Adipose tissue (tissue), 3 donors: ENCODE data around the gene TRIM75. TPM values are rescaled to one million over a fixed set of nuclear protein-coding genes. Genes with fewer than 3 reads are reported as not detected.
"Not testable (repeated sequence)": the region's sequence is repeated elsewhere in the genome, so short reads cannot be mapped to it uniquely, and the experiment has no call there.

Source experiments
- H3K27ac ChIP-seq: one replicate; pipeline ENCODE4 v1.5.1; 2013; ENCODE audit warnings: low read depth, low read length
- WGBS, 3 donors: extraction: QIAGEN DNeasy Blood & Tissue Kit; methylation state at CpG; one replicate each; pipeline ENCODE4 v1.1.7; 2013; 5-methylcytosine and 5-hydroxymethylcytosine counted together
- polyA plus RNA-seq, 3 donors: library from polyadenylated mRNA; stranded (reverse); fragments of 200-250 nt; gene quantifications; one replicate each; pipeline ENCODE4 v1.2.3, GENCODE V29; 2013
- donor health status: healthy with polysubstance abuse.
- donor health status: Bipolar disorder and iron deficiency.
- donor health status: healthy.

The TRIM75 gene
- polyA plus RNA-seq, result not detected

DNA sequence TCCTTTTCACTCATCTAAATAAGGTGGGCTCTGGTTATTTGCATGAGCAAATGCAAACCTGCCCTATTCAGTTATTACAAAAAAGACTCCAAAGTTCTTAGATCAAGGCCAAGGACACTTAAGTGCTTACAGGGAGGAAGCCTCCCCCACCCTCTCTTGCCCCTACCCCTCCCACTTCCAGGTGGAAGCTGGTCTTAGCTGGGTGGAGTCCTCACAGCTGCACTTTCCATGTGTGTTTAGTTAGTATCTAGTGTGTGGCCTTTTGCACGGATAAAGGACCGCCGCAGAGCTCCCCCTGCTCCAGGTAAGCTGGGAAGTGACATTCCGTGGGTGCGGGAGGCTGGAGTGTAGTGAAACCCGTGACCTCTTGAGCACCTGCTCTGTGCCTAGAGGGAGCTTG is at the start of gene TRIM75:
TRIM75 (plus strand) TSS at position 222 of the 400 bp plus-strand sequence. CDS start 5,282 bp downstream, outside the sequence.
- 59 to 86% (median 80%) methylated on average over 6 of the region's 6 CpGs for WGBS, 3 donors
- no peak within 1 kb of the TSS for H3K27ac ChIP-seq

DNA sequence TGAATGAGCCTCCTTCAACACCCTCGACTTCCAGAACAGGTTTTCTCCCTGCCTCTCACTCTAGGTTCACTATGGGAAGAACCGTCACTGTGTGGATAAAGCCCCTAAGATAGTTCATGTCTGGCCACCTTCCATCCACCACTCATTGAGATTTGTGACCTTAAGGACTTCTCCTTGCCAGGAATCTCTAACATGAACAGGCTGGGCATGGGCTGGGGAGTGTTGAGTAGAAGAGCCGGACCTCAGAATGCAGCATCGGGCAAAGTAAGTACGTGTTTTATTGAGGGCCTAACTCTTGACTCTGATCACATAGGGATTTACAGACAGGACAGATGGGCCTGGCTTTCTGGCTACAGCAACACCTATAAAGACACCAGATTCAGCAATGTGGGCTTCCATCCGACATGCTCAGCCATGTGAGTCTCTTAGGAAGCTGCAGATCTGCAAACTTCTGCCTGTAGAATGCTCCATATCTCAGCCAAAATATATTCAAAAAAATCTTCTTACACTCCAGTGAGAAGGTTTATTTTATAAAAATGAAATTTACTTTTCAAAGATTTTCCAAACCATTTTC is 48.2 kb upstream of the TRIM75 start:
- H3K27ac ChIP-seq, result no peak overlapping the region
- 70 to 87% (median 73%) methylated on average over 6 of the region's 6 CpGs for WGBS, 3 donors

DNA sequence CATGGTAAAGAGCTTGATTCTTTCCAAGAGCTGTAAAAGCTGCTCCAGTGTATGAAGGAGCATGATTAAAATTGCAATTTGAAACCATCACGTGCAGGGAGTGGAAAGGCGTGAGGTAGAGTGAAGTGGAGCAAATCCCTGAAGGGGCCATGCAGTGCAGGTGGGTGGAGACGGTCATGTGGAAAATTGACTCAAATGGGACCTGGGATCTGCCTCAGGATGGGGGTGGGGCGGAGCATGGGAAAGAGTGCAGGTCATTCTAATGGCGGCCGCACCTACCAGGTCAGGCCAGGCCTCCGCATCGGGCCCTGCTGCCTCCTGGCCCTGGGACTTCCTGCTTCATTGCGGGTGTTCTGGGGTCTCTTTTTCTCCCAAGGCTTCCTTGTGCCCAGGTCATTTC is 47.2 kb upstream of the TRIM75 start:
- 77 to 86% (median 86%) methylated on average over 9 of the region's 9 CpGs for WGBS, 3 donors
- no peak overlapping the region for H3K27ac ChIP-seq

DNA sequence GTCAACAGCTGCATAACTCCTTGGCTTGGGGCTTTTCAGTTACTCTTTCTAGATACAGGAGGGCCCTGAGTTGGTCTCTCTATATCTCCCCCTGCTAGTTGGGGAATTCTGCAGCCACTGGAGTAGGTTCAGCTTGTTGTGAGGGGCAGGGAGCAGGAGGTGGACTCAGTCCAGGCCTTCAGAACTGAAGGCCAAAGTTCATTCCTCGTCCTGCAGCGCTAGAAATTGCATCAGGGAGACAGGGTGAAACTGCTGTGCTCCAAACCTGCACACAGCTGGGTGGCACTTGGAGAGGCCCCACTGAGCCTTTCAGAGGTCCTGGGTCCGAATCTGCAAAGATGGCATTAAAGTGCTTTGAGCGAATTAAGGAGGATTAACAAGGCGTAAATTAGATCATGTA is 46.8 kb upstream of the TRIM75 start:
- 59 to 78% (median 69%) methylated on average over 5 of the region's 5 CpGs for WGBS, 3 donors
- no peak overlapping the region for H3K27ac ChIP-seq

DNA sequence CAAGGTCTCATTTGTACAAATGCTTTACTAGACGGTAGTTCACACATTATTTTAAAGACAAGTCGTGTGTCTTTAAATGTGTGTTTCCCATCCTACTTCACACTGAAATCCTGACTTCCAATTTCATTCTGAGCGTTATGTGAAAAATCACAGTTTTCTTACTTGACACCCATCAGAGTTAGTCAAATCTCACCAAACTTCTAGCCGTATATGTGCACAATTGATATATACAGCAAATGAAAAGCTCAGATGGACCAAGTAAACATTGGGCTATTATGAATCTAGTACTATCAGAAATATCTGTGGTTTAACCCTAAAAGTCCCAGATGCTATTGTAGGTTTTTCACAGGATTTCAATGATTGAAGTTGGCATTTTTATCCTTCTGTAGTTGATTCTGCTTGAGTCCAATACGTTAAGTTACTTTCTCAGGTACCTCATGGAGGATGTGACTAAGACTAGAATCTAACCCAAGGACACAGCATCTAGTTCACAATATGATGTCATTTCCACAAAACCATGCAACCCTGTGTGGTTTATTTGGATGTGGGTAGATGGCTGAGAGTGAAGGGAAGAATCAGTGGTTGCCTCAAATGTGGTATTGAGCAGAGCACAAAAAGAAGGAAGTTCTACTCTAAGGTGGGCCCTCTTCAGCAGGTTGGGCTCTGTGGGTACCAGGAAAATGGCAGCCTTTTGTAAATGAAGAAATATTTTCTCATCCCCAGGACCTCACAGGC is 44.0 kb upstream of the TRIM75 start:
- no peak overlapping the region for H3K27ac ChIP-seq
- WGBS, 3 donors, result 64 to 84% (median 84%) methylated on average over 5 of the region's 5 CpGs

DNA sequence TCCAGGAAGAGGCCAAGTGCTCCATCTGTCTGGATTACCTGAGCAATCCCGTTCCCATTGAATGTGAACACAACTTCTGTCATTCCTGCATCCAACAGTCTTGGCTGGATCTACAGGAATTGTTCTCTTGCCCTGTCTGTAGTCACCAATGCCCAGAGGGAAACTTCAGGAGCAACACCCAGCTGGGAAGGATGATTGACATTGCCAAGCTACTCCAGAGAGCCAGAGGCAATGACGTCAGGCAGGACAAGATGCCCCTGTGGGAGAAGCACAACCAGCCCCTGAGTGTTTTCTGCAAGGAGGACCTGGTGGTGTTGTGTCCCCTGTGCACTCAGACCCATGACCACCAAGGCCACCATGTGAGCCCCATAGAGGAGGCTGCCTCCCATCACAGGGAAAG is 43.2 kb upstream of the TRIM75 start:
- no peak overlapping the region for H3K27ac ChIP-seq
- 72 to 80% (median 73%) methylated on average over 2 of the region's 2 CpGs for WGBS, 3 donors

DNA sequence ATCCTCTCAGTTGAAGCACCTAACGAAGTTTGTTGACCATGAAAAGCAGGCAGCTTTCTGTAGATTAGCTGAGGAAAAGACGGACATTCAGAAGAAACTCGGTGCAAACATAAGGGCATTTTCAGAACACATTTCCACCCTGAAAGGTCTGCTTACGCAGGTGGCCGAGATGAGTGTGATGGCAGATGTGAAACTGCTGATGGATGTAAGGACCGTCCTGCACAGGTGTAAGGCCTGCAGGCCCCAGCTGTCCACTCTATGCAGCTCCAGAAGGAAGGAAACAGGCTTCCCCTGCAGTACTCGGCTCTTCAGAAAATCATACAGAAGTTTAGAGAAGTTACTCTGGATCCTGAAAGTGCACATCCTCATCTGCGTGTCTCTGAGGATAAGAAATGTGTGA is 42.7 kb upstream of the TRIM75 start:
- H3K27ac ChIP-seq, result no peak overlapping the region
- WGBS, 3 donors, result 79 to 85% (median 79%) methylated on average over 8 of the region's 8 CpGs

DNA sequence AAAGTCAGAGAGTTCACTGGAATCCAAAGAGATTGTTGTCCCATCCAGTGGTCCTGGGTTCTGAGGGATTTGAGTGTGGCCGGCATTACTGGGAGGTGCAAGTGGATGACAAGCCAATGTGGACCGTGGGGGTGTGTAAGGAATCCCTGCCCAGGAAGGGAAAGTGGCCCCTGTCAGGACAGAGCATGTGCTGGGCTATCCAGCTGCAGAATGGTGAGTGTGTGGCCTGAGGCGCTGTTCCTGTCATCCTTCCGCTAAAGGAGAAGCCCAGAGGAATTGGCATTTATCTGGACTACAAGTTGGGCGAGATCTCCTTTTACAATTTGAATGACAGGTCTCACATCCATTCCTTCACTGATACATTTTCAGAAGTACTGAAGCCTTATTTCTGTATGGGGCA is 42.3 kb upstream of the TRIM75 start:
- H3K27ac ChIP-seq, result no peak overlapping the region
- 81 to 85% (median 82%) methylated on average over 5 of the region's 5 CpGs for WGBS, 3 donors

DNA sequence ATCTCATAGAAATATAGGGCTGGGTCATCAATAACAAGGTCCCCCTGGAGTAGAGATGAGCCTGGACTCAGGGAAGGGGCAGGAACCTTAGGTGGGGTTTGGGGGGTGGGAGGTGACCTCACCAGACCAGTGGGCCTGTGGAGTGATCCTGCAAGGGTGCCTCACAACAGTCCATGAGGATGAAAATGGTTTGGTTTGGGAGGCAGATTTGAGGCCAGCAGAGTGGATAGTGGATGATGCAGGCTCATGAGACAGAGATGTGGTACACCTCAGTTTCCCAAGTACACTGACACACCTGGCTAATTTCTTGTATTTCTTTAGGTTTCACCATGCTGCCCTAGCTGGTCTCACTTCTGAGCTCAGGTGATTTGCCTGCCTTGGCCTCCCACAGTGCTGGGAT is 40.0 kb upstream of the TRIM75 start:
- no peak overlapping the region for H3K27ac ChIP-seq

DNA sequence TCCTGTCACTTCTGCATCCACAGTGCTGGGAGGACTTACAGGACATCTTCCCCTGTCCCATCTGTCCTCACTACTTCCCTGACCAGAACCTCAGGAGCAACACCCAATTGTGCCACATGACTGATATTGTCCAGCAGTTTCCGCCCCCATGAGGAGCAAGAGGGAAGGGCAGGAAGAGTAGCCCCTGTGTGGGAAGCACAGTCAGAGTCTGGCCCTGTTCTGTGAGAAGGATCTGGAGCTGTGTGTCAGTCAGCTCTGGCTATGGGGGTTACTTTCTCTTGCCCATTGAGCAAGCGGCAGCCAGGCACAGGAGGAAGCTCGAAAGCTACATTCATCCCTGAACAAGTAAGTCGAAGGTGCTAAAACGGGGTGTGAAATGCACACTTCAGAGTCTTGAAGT is 36.7 kb upstream of the TRIM75 start:
- H3K27ac ChIP-seq, result no peak overlapping the region
- 36 to 65% (median 57%) methylated on average over 5 of the region's 5 CpGs for WGBS, 3 donors

DNA sequence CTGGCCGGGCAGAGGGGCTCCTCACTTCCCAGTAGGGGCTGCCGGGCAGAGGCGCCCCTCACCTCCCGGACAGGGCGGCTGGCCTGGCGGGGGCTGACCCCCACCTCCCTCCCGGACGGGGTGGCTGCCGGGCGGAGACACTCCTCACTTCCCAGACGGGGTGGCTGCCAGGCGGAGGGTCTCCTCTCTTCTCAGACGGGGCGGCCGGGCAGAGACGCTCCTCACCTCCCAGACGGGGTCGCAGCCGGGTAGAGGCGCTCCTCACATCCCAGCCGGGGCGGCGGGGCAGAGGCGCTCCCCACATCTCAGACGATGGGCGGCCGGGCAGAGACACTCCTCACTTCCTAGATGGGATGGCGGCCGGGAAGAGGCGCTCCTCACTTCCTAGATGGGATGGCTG is 33.7 kb upstream of the TRIM75 start:
- 93 to 97% (median 94%) methylated on average over 9 to 30 of the region's 30 CpGs for WGBS, 3 donors
- not testable (repeated sequence) for H3K27ac ChIP-seq

DNA sequence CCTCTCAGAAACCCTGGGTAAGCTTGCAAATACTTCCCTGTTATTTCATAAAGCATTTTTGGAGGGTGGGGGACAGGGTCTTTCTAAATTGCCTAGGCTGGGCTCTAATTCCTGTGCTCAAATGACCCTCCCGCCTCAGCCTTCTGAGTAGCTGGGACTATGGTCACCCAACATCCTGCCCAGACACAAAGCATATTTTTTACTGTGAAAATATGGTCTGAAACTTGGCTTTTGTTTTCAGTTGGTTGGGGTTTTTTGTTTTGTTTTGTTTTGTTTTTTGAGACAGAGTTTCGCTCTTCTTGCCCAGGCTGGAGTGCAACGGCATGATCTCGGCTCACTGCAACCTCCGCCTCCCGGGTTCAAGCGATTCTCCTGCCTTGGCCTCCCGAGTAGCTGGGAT is 27.9 kb upstream of the TRIM75 start:
- not testable (repeated sequence) for H3K27ac ChIP-seq
- WGBS, 3 donors, result 92 to 95% (median 92%) methylated on average over 8 of the region's 8 CpGs

DNA sequence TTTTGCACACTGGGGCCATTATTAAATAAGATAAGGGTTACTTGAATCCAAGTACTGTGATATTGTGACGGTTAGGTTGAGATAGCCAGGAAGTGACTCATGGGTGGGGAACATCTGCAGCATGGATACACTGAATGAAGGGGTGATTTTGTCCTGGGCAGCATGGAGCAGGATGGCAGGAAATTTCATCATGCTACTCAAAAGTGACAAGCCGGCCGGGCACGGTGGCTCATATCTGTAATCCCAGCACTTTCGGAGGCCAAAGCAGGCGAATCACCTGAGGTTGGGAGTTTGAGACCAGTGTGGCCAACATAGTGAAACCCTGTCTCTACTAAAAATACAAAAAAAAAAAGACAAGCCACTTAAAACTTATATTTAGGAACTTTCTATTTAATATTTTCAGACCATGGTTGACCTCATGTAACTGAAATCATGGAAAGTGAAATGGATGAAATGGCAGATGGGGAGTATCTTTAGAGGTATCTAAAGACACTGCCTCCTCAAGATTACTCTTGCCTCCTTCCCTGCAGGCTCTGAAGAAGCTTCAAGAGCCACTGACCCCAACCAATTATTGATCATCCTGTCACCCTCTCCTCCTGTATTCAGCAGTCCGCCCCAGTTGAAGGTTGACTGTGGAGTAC is 25.8 kb upstream of the TRIM75 start:
- WGBS, 3 donors, result 77 to 87% (median 87%) methylated on average over 7 of the region's 7 CpGs

DNA sequence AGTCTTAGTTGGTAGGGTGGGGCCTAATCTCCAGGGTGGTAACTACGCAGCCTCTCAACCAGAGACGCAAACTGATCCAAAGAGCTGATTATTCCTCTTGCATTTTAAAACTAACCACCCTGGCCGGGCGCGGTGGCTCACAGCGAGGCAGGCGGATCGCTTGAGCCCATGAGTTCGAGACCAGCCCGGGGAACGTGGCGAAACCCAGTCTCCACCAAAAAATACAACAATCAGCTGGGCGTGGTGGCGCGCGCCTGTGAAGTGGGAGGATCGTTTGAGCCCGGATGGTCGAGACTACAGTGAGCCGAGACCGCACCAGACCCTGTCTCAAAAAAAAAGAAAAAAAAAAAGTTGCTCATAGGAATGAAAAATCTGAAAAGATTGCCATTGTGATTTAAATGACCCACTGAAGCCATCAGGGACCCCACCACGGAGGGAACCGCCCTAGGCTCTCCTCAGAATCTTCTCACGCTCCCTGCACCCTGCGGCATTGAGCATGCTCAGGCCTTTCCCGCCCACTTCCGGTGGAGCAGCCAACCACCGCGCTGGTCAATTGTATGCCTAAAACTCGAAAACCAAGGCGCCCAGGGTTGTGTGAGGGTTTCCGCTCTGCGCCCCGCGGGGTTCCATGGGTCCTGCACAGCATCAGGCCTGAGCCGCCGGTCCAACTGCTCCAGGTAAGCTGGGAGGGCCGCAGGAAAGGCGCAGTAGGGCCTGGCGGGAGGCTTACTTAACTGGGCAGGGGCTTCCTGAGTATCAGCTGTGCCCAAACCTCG is 22.0 kb upstream of the TRIM75 start, which contains the start of gene TRIM60:
TRIM60 (plus strand) TSS at position 564 of the 776 bp plus-strand sequence. CDS start 8,074 bp downstream, outside the sequence.
- WGBS, 3 donors, result 94 to 96% (median 95%) methylated on average over 41 of the region's 41 CpGs
- no peak within 1 kb of the TSS for H3K27ac ChIP-seq

More for the DNA sequence above, 25.8 kb upstream of the TRIM75 start:
- no peak overlapping the region for H3K27ac ChIP-seq

DNA sequence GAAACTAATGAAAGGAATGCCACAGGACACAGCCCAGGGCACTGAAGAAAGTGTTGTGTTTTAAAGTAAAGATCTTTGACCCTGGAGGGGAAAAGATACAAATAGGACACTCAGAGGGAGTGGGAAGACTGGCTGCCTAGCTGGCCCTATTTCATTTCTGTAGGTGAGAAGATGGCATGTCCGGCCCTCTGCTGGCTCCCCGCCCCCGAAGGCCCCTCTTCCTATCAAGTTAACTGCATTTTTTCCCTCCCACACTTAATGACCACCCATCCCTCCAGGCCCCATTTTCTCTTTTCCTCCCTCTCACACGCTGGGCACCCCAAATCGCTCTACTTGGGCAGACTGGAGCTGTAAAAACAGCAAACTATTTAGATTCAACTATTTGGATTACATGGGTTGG is 5.5 kb upstream of the TRIM75 start:
- H3K27ac ChIP-seq, result no peak overlapping the region
- 64 to 83% (median 80%) methylated on average over 5 of the region's 5 CpGs for WGBS, 3 donors

DNA sequence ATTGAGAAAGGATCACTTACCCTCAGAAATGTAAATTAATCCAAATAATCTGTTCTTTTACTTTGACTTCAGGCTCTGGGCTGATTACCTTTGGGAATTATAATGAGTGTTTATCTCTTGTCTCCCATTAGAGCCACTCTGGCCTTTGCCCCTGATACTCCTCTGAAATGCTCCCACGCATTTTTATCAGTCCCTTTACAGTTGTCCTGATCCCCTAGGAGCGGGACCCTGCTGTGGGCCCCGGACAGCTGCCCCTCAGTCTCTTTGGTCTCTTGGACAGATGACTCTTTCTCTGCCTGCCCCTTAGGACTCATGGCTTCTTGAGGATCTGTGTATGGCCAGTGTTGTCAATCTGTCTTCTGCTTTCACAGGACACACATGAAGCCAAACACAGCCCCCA is 1.0 kb upstream of the TRIM75 start:
- no peak overlapping the region for H3K27ac ChIP-seq
- WGBS, 3 donors, result 47 to 63% (median 56%) methylated on average over 3 of the region's 3 CpGs

DNA sequence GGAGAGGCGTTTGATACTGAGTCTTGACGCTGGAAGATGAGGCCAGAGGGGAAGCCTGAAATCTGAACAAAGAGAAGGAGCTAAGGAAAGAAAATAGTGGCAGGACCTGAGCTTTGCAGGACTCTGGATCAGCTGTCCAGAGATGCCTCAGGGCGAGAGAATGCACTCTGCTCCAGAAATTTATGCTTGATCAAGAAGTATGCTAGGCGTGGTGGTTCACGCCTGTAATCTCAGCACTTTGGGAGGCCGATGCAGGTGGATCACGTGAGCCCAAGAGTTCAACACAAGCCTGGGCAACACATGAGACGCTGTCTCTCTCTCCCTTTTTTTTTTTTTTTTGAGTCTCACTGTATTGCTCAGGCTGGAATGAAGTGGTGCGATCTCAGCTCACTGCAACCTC is 1.9 kb downstream of the TRIM75 start:
- no peak overlapping the region for H3K27ac ChIP-seq
- 88 to 94% (median 91%) methylated on average over 9 of the region's 9 CpGs for WGBS, 3 donors

DNA sequence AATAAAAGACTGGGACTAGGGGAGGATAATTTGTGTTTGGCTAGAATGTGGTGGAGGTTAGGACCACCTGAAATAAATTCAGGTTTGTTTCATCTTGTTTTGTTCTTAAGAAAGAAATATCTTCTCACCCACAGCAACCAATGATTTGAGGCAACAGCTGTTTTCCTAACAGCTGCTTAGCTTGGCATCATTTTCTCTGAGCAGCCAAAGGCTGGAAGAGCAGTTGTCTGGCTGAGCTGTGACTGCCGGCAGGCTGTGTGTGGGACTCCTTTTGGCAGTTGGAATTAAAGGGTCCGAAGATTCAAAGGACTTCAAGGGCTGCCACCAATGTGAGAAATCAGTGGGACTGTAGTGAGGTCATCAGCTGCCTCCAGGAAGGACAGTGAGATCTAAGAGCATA is 5.0 kb downstream of the TRIM75 start:
- H3K27ac ChIP-seq, result no peak overlapping the region
- WGBS, 3 donors, result 70 to 75% (median 74%) methylated on average over 2 of the region's 2 CpGs

DNA sequence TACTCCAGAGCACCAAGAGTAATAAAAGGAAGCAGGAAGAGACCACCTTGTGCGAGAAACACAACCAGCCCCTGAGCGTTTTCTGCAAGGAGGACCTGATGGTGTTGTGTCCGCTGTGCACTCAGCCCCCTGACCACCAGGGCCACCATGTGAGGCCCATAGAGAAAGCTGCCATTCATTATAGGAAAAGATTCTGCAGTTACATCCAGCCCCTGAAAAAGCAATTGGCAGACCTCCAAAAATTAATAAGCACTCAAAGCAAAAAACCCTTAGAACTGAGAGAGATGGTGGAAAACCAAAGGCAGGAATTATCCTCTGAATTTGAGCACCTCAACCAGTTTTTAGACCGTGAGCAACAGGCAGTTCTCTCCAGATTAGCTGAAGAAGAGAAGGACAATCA is 5.7 kb downstream of the TRIM75 start:
- H3K27ac ChIP-seq, result no peak overlapping the region
- WGBS, 3 donors, result 73 to 80% (median 79%) methylated on average over 4 of the region's 4 CpGs
